ENCODE measurements around the gene TGIF1.

Gene TGIF1

DNA sequence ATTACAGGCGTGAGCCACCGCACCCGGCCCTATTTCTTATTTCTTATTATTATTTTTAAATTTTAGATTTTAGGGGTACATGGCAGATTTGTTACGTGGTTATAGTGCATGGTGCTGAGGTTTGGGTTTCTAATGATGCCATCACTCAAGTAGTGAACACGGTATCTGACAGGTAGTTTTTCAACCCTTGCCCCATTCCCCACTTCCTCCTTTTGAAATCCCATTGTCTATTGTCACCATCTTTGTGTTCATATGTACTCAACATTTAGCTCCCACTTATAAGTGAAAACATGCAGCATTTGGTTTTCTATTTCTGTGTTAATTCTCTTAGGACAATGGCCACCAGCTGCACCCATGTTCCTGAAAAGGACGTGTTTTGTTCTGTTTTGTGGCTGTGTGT lies 39.5 kb downstream of the TGIF1 start:
- no peak for DNase-seq

DNA sequence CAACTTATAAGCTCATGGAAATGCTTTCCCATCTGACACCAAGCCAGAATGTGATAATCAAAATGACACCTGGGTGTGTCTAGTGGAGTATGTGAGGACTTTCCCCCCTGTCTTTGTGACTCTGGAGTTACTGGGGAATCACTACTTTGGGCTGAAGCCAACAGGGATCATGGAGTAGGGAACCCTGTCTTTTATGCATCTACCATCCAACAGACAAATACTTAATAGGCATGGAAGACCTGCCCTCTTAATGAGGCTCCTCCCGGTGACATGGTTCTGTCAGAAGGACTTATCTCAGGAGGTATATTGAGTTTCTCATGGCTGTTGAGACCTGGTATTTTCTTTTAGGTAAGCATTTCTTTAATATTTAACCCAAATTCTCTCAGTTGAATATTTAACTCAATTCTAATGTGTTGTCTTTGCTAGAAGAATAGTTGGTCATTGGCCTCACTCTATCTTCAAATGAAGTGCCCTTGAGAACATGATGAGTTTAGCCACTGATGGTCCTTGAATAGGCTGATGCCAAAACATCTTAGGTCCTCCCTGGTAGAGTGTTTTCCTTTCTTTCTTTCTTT lies 42.1 kb downstream of the TGIF1 start:
- no peak for DNase-seq

- DNase-seq = no peak
Measured at GRCh38 chr18:3492721-3493120, 42.7 kb downstream of the TGIF1 start.

- no peak for DNase-seq
Measured at GRCh38 chr18:3493501-3494244, 43.7 kb downstream of the TGIF1 start.

GRCh38 chr18:3494245-3494526 lies 44.2 kb downstream of the TGIF1 start:
- no peak for DNase-seq

GRCh38 chr18:3494569-3494968 lies 44.6 kb downstream of the TGIF1 start:
- DNase-seq = no peak

GRCh38 chr18:3495691-3496430 lies 45.9 kb downstream of the TGIF1 start:
- DNase-seq = no peak

DNA sequence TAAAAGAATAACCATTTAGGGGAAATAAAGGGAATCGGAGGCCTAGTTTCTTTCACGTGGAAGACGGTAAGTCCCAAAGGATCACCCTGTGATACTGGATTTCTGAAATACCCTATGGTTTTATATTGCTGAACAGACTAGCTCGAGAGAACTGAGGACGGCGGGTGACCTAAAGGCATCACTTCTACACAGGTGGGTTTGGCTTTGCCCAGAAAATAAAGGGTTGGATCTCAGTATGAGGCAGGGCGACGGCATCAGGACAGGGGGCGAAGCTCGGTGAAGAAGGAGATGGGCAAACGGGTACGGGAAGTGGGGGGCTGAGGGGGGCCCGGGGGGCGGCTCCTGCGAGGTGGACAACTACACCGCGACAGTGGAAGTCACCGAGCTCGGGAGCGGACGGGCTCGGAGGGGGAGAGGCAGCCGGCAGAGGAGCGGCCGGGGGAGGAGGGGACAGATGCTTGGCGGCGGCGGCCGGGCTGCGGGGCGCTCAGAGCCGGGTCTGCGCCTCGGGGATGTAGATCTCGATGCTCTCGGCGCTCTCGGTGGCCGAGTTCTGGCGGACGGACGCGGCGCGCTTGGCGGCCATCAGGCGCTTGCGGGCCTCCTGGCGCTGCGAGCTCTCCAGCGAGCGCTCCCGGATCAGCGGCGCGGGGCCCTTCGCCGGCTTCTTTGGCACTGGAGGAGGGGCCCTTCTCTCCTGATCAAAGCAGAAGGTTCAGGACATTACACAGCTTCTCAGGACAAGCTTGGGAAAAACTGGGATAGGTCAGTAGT lies 48.9 kb downstream of the TGIF1 start:
- peak; percentile 26 to 46 for DNase-seq

DNA sequence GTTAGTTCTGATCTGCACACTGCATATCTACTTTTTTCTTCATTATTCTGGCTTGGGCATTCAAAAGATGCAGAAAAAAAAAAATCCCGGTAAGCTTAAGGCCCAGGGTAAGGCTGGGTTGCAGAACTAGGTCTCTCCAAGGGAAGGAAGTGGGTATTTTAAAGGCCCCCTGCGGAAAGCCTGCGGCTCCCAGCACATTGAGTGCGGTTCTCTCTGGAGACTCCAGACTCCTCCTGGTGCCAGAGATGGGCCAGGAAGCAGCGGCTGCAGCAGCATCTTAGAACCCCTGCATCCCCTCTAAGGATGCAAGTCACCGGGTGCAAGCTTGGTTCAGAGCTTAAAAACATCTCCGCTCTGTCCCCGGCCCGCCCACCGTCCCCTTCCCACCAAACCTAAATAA lies 49.5 kb downstream of the TGIF1 start:
- peak; percentile 22 to 44 for DNase-seq

DNA sequence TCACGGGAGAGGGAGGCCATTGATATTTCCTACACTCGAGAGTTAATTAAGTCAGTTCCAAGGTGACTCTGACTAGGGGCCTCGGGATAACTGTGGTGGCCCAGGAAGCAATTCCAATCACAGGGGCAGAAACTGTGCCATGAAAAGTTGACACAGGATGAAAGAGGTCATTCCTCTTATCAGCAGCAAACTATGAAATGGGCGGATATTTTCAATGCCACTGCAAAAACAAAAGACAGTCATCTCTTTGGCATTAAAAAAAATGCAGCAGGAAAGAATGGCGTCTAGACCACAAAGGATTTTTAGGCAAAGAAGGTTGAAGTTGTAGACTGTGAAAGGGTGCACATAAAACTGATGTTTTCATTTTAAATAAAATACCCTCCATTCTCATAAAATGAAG lies 50.0 kb downstream of the TGIF1 start:
- no peak for DNase-seq

GRCh38 chr18:3502650-3503049 lies 52.7 kb downstream of the TGIF1 start:
- no peak for DNase-seq

DNA sequence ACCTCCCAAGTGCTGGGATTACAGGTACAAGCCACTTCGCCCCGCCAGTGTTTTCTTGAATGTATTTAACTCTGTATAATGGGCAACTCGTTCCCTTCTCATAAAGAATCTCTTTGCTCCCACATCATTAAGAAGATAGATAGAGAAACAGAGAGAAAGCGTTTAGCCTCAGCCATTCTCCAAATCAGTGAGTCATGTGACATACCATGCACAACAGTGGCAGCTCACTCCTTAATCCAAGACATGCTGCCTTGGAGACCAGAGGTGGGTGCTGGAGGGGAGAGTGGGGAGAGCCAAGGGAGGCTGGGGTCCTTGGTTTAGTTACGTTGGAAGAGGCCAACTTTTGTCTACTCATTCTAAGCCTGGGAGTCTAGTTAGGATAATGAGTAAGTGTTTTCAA lies 54.7 kb downstream of the TGIF1 start:
- no peak for DNase-seq

- DNase-seq = no peak
Measured at GRCh38 chr18:3508576-3509549, 58.9 kb downstream of the TGIF1 start.
